Fibroblast of pulmonary artery (primary cell): ENCODE measurements around the gene SORCS1.

Experiments used
- DNase-seq: peaks from one replicate; pipeline ENCODE4 v3.0.0-alpha.2; 2010; ENCODE audit warnings: low read depth
- H3K4me3 ChIP-seq: replicated peaks from 2 replicates; pipeline ENCODE4 v1.5.1; 2011; ENCODE audit warnings: low read depth, mild to moderate bottlenecking, control low read depth, low read length, moderate library complexity
- TF ChIP-seq, protein P1 (sequence below): IDR thresholded peaks from 2 replicates; pipeline ENCODE4 v1.5.1; 2011; ENCODE audit warnings: mild to moderate bottlenecking, control low read depth, low read length, inconsistent platforms; ENCODE audit errors: missing control alignments

The SORCS1 gene

DNA sequence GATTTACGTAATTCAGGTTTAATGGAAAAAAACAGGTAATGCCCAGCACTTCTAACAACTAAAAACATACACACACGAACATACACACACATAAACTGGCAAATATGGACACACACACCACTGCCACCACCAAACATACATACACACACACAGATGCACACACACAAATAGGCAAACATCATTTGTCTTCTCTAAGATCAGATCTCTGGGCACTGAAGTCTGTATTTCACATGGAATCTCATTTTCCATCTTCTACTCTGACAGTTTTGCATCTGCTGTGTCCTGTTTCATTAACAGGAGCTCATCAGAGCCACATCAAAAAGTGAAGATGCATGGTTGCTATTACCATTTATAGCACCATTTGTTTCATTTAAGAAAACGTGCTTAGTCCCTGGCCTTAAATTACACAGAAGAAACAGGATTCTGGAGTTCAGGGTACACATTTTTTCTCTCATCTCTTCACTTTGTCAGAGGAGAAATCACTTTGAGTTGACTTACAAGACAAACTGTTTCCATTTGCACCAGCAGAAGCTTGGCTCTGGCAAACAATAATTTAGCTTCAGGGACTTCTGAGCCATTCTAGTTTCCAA, 165.3 kb downstream of the SORCS1 start:
- H3K4me3 ChIP-seq: no peak overlapping the region
- TF ChIP-seq, protein P1, sequence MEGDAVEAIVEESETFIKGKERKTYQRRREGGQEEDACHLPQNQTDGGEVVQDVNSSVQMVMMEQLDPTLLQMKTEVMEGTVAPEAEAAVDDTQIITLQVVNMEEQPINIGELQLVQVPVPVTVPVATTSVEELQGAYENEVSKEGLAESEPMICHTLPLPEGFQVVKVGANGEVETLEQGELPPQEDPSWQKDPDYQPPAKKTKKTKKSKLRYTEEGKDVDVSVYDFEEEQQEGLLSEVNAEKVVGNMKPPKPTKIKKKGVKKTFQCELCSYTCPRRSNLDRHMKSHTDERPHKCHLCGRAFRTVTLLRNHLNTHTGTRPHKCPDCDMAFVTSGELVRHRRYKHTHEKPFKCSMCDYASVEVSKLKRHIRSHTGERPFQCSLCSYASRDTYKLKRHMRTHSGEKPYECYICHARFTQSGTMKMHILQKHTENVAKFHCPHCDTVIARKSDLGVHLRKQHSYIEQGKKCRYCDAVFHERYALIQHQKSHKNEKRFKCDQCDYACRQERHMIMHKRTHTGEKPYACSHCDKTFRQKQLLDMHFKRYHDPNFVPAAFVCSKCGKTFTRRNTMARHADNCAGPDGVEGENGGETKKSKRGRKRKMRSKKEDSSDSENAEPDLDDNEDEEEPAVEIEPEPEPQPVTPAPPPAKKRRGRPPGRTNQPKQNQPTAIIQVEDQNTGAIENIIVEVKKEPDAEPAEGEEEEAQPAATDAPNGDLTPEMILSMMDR: no peak
- DNase-seq: no peak

DNA sequence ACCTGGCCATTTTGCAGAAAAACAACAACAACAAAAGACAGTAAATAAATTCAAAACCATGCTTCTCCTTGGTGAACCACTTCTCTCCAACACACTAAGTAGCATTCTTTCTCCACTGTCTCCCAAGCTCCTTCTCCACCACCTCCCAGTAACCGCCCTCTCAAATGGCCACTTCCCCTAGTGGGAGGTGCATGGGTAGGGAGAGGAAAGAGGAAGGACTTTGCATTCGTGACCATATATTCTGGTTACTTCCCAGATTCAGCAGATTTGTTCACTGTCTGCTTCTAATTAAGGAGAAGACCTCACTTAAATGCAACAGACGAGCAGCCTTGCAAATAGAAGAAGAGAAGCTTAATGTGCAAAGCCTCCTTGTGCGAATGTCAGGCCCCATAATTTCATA, 166.8 kb downstream of the SORCS1 start:
- H3K4me3 ChIP-seq: no peak overlapping the region
- TF ChIP-seq, protein P1: no peak
- no peak for DNase-seq

DNA sequence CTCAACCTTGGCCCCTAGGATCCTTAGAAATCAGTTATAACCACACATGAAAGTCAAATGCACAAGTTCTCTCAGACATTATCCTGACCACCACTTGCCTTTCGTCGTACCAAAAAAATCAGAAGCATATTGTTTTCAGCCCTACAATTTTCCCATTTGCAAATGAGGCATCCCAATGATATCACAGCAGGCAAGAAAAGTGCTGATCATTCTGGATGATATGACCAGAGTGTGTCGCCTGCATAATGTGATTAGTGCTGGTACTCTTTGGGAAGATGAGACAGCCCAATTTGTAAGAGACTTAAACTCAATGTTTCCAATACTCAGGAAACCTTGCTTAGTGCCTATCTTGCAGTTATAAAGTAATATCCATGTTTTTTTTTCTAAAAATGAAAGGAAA, 168.0 kb downstream of the SORCS1 start:
- TF ChIP-seq, protein P1: no peak
- H3K4me3 ChIP-seq: no peak overlapping the region
- no peak for DNase-seq

DNA sequence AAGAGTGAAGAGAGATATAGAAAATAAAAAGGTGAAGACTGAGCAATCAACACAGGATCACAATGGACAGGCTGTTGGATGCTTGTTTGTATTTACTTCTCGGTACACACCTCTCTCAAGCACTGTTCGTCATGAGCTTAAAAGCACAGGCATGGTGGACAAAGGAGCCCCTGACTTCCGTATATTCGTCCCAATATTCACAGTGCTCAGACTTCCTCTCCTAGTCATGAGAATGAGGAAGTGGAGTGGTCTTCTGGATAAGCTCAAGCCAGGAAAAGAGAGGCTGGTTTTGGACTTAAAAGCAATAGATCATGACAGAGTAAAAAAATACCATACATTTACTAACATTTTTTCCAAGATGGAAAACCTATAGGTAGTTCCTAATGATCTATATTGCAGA, 172.5 kb downstream of the SORCS1 start:
- H3K4me3 ChIP-seq: no peak overlapping the region
- no peak for DNase-seq
- TF ChIP-seq, protein P1: no peak

DNA sequence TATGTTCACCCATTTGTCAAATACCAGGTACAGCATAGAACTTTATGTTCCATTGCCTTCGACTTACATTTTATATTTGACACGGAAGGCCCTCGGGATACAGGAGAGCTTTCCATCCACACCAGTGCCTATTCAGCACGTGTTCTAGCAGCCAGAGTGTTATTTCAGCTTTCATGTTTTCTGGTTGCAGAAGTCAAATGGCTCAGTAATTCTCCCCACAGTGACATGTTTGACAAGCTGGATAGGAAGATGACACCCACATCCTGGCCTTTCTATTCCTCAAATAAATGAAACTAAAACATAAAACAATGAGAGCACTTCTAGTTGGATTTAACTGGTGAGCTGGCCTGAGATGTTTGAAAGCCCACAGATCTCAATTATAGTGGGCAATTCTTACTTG, 173.4 kb downstream of the SORCS1 start:
- no peak for DNase-seq
- TF ChIP-seq, protein P1: no peak
- H3K4me3 ChIP-seq: no peak overlapping the region

DNA sequence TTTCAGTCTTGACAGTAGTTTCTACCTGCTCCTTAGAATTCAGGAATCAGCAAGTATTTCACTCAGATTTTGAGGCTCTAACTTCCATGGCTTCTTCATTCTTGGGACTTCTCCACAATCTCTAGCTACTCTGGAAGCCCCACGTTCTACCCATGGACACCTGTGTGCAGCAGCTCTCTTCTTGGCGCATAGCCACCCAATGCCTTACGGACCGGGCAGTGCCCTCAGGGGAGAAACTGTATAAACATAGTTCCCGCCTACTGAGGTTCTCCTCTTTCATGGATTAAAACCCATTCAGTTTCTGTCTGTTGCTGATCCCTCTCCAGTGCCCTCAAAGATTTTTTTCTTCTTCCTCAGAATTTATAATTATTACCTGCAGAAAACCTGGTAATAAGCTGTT, 177.1 kb downstream of the SORCS1 start:
- DNase-seq: no peak
- H3K4me3 ChIP-seq: no peak overlapping the region

DNA sequence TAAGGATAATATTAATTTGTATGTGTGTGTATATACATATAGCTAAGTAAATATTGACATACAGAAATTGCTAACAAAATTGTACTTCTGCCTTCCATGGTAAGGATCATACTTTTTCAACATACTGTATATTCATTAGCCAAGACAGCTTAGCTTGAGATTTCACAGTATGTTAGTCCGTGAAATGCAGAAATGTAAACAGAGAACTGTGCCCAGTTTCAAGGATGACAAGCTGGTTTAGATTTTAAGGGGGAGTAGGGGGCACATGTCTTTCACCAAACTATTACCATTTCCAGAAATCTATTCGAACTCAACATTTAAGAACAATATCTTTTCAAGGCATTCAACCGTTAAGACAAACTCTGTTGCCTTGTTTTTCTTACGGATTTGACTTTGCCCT, 182.2 kb downstream of the SORCS1 start:
- TF ChIP-seq, protein P1: no peak
- DNase-seq: no peak
- no peak overlapping the region for H3K4me3 ChIP-seq

More for the DNA sequence above, 177.1 kb downstream of the SORCS1 start:
- TF ChIP-seq, protein P1: no peak
